ENCODE measurements around the gene TWIST2.

The TWIST2 gene

DNA sequence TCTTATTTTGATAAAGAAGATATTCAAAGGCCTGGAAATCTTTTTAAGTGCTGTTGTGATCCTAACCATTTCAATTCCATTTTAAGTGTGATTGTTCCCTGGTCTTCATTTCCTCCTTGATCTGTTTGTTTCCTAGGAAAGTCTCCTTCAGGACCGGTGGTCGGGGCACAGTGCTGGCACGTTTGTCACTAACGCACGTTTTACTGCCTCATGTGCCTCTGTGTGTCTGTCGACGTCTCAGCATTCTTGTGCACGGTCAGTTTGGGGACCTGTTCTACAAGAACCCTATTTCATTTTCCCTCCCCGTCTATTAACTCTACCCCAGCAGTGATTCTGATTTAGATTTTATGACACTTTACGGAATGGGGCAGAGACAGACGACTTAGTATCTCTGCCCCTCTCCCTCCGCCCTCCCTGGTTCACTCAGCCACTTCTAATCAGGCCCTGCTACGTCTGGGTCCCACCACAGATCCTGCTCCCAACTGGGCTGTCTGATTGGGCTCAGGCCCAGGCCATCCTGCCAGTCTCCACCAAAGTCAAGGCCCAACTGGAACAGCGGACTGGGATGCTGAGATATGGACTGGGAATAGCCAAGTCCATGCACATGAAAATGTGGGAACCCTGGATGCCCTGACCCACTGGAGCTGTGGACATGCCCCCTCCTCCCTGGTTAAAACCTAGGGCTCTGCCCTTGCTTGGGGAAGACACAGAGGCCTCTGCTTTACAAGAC lies 95.6 kb downstream of the TWIST2 start:
- peaks cover 8% of the 10 kb centered on the region; the same call in 1 of the 2 replicates for H3K9me3 ChIP-seq (ENCODE audit: insufficient read depth, low read length)
- TF ChIP-seq SUZ12 (IDR thresholded peaks at IDR 0.05; ENCODE audit: extremely low read depth, insufficient read depth, insufficient read length) (no peak), YY1 (IDR thresholded peaks at IDR 0.05; ENCODE audit: insufficient read depth, insufficient read length) (no peak), ZNF274 (IDR thresholded peaks at IDR 0.05; ENCODE audit: low read depth, low read length) (no peak)
- H3K4me3 ChIP-seq (ENCODE audit: insufficient read length, low read depth) = no peak overlapping the region
- no peaks in the 10 kb centered on the region for H3K27me3 ChIP-seq (ENCODE audit: insufficient read depth, insufficient read length)
- DNase-seq (ENCODE audit: low read depth, low spot score) = no peak
- H3K36me3 ChIP-seq (ENCODE audit: insufficient read depth, insufficient read length, low read length) = no peaks in the 10 kb centered on the region
- H3K9ac ChIP-seq (ENCODE audit: insufficient read length, low read depth) = no peak overlapping the region
- H3K4me1 ChIP-seq (ENCODE audit: insufficient read depth, insufficient read length) = no peaks in the 10 kb centered on the region

DNA sequence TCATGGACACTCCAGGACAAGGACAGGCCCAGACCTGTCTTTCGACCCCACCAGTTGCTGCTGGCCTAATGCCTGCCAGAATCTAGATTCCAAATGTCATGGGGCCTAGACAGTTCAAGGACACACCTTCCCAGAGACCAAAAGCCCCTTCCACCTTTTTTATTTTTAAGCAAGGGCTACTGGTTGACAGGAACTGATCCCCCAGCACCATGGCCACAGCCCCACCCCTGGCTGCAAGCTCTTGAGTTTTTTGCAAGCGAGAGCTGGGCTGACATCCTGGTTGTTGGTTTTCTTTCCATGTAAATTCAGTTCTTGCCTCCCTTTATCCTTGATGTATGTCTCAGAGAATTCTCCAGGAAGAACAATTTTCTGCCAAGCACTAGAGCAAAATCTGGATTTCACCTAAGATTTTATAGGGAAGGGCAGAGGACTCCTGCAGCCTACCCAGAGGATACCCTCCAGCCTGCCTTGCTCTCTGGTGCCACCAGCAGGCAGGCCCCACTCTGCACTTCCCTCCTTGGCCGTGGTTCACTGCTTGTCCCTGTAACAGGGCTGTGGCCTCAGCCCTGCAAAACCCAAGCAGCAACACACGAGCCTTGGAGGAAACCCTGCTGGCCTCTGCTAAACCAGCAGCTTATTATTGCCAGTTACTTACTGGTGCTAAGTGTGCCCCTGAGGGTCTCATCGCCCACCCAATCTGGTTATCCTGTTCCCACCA lies 97.7 kb downstream of the TWIST2 start:
- no peak overlapping the region for H3K9ac ChIP-seq (ENCODE audit: insufficient read length, low read depth)
- no peaks in the 10 kb centered on the region for H3K4me1 ChIP-seq (ENCODE audit: insufficient read depth, insufficient read length)
- peak; percentile 32 for DNase-seq (ENCODE audit: low read depth, low spot score)
- no peaks in the 10 kb centered on the region for H3K27me3 ChIP-seq (ENCODE audit: insufficient read depth, insufficient read length)
- TF ChIP-seq SUZ12 (IDR thresholded peaks at IDR 0.05; ENCODE audit: extremely low read depth, insufficient read depth, insufficient read length) (no peak), YY1 (IDR thresholded peaks at IDR 0.05; ENCODE audit: insufficient read depth, insufficient read length) (no peak), ZNF274 (IDR thresholded peaks at IDR 0.05; ENCODE audit: low read depth, low read length) (no peak)
- no peaks in the 10 kb centered on the region for H3K36me3 ChIP-seq (ENCODE audit: insufficient read depth, insufficient read length, low read length)
- H3K4me3 ChIP-seq (ENCODE audit: insufficient read length, low read depth) = no peak overlapping the region
- peaks cover 8% of the 10 kb centered on the region; the same call in 1 of the 2 replicates for H3K9me3 ChIP-seq (ENCODE audit: insufficient read depth, low read length)

DNA sequence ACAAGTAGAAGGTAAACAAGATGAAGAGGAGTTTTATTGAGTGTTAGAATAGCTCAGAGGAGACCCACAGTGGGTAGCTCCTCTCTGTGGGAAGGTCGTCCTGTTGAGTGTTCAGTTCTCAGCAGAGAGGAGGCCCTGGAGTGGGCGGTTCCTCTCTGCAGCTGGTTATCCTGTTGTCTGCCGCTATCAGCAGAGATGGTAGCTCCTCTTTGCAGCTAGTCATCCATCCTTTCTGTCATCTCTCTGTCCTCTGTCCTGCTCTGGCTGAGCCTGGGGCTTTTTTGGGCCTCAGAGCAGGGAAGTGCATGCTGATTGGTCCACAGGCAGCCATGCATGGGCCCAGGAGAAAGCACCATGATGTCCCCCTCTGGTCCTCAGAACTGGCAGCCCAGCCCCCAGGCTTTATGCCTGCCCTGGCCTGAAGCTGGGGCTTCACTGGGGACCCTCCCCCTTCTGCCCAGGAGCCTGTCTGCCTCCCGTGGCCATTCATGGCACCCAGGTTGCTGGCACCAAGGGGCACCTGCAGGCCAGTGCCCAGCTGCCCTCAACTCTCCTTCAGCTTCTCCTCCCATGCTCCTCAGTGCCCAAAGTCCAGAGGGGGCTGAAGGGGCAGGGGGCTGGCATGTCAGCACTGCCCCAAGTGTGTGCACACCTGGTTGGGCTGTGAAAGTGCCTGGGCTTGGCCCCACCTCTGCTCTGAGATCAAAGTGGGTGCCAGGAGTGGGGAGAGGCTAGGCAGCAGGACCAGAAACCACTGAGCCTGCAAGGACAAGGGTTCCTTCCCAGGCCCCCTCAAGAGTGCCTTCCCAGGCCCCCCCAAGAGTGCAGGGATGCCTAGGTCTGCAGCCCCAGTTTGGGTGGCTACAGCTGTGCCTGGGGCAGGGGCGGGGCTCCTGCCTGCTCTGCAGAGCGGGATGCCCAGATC lies 98.7 kb downstream of the TWIST2 start:
- no peaks in the 10 kb centered on the region for H3K36me3 ChIP-seq (ENCODE audit: insufficient read depth, insufficient read length, low read length)
- no peak for TF ChIP-seq YY1 (IDR thresholded peaks at IDR 0.05; ENCODE audit: insufficient read depth, insufficient read length)
- TF ChIP-seq ZNF274 (IDR thresholded peaks at IDR 0.05; ENCODE audit: low read depth, low read length) = no peak
- no peak for TF ChIP-seq SUZ12 (IDR thresholded peaks at IDR 0.05; ENCODE audit: extremely low read depth, insufficient read depth, insufficient read length)

DNA sequence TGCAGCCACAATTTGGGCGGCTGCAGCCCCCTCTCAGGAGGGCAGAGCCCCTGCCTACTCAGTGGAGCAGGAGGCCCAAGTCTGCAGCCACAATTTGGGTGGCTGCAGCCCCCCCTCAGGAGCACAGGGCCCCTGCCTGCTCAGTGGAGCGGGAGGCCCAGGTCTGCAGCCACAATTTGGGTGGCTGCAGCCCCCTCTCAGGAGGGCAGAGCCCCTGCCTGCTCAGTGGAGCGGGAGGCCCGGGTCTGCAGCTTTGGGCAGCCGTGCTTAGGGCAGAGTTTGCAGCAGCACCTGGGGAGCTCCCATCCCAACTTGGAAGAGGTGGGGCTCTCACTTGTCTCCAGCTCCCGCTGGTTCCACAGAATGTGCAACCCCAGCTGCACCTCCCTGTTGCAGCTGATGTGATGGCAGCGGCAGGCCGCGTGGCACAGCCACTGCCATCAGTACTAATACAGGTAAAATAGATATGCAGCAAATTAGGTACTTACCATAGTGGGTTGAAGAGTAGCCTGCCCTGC lies 99.4 kb downstream of the TWIST2 start:
- no peak overlapping the region for H3K4me3 ChIP-seq (ENCODE audit: insufficient read length, low read depth)
- H3K36me3 ChIP-seq (ENCODE audit: insufficient read depth, insufficient read length, low read length) = no peaks in the 10 kb centered on the region
- H3K4me1 ChIP-seq (ENCODE audit: insufficient read depth, insufficient read length) = no peaks in the 10 kb centered on the region
- no peak for TF ChIP-seq ZNF274 (IDR thresholded peaks at IDR 0.05; ENCODE audit: low read depth, low read length)
- no peak for TF ChIP-seq SUZ12 (IDR thresholded peaks at IDR 0.05; ENCODE audit: extremely low read depth, insufficient read depth, insufficient read length)
- TF ChIP-seq YY1 (IDR thresholded peaks at IDR 0.05; ENCODE audit: insufficient read depth, insufficient read length) = no peak
- H3K9ac ChIP-seq (ENCODE audit: insufficient read length, low read depth) = no peak overlapping the region
- H3K27me3 ChIP-seq (ENCODE audit: insufficient read depth, insufficient read length) = no peaks in the 10 kb centered on the region
- peaks cover 8% of the 10 kb centered on the region; the same call in 1 of the 2 replicates for H3K9me3 ChIP-seq (ENCODE audit: insufficient read depth, low read length)
- no peak for DNase-seq (ENCODE audit: low read depth, low spot score)

More for the DNA sequence above, 98.7 kb downstream of the TWIST2 start:
- no peak for DNase-seq (ENCODE audit: low read depth, low spot score)
- H3K9me3 ChIP-seq (ENCODE audit: insufficient read depth, low read length) = peaks cover 8% of the 10 kb centered on the region; the same call in 1 of the 2 replicates
- H3K4me3 ChIP-seq (ENCODE audit: insufficient read length, low read depth) = no peak overlapping the region
- no peak overlapping the region for H3K9ac ChIP-seq (ENCODE audit: insufficient read length, low read depth)
- H3K4me1 ChIP-seq (ENCODE audit: insufficient read depth, insufficient read length) = no peaks in the 10 kb centered on the region
- no peaks in the 10 kb centered on the region for H3K27me3 ChIP-seq (ENCODE audit: insufficient read depth, insufficient read length)

DNA sequence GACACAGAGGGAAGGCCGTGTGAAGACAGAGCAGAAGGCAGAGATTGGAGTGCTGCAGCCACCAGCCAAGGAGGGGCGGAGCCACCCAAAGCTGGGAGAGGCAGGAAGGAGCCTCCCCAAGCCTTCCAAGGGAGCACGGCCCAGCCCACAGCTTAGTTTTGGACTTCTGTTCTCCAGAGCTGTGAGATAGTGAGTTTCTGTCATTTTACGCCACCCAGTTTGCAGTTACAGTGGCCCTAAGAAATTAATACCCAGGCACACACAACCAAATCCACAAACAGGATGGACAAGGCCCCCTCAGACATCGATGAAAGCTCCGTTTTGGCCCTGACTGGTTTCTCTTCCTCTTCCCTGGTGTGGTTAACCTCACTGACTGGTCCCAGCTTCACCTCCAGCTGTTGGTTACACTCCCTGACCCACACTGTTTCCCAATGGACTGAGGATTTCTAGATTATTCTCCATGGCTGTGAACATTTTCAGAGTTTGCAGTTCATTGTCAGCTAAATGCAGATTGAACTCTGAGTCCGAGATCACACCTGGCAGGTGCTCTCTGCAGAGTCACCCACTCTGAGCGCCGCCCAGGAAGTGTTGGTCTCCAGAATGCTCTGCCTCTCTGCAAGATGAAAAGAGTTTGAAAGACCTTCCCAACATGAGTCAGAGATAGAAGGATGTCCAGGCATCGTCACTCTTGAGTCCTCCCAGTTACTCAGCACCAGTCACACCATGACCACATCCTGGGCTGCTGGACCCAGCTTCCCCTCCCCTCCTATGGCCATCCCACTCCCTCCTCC lies 100.2 kb downstream of the TWIST2 start:
- DNase-seq (ENCODE audit: low read depth, low spot score) = no peak
- no peaks in the 10 kb centered on the region for H3K27me3 ChIP-seq (ENCODE audit: insufficient read depth, insufficient read length)
- H3K4me3 ChIP-seq (ENCODE audit: insufficient read length, low read depth) = no peak overlapping the region
- no peak for TF ChIP-seq YY1 (IDR thresholded peaks at IDR 0.05; ENCODE audit: insufficient read depth, insufficient read length)
- no peak for TF ChIP-seq ZNF274 (IDR thresholded peaks at IDR 0.05; ENCODE audit: low read depth, low read length)
- no peak for TF ChIP-seq SUZ12 (IDR thresholded peaks at IDR 0.05; ENCODE audit: extremely low read depth, insufficient read depth, insufficient read length)
- no peaks in the 10 kb centered on the region for H3K36me3 ChIP-seq (ENCODE audit: insufficient read depth, insufficient read length, low read length)
- no peak overlapping the region for H3K9ac ChIP-seq (ENCODE audit: insufficient read length, low read depth)
- H3K9me3 ChIP-seq (ENCODE audit: insufficient read depth, low read length) = peaks cover 8% of the 10 kb centered on the region; the same call in 1 of the 2 replicates
- H3K4me1 ChIP-seq (ENCODE audit: insufficient read depth, insufficient read length) = no peaks in the 10 kb centered on the region

All from NT2/D1 (cell line).